PC-3 (cell line): ENCODE measurements around the gene ZEB2. TPM values are rescaled to one million over a fixed set of nuclear protein-coding genes. Genes with fewer than 3 reads are reported as not detected.

Source experiments
- ATAC-seq: fragments of 200-7000 bp; cut with Tn5 transposase; 2 replicates; pipeline ENCODE4 v1.9.1; 2020; ENCODE audit warnings: mild to moderate bottlenecking, moderate library complexity
- BruUV-seq: library from RNA; stranded (reverse); fragments of 400-500 nt; replicated peaks from 2 replicates; lab custom pipeline; 2021; lab: Mats Ljungman, UMichigan
- CTCF ChIA-PET: fragments of 300-600 bp; sonication (Branson Sonifier 250); formaldehyde crosslinking; loops from one replicate; lab custom pipeline; 2022; ENCODE audit warnings: antibody characterized with exemption; lab: Charles Lee
- POLR2A ChIA-PET: fragments of 300-600 bp; sonication (Branson Sonifier 250); formaldehyde crosslinking; loops from one replicate; lab custom pipeline; 2022; ENCODE audit warnings: antibody characterized with exemption; ENCODE audit not compliant: unreplicated experiment; lab: Charles Lee
- DNase-seq: peaks from one replicate; pipeline ENCODE4 v3.0.0-alpha.2; 2015
- H2AFZ ChIP-seq: fragments of 300-600 bp; sonication (generic); 2 replicates; pipeline ENCODE4 v1.6.0; 2016; ENCODE audit warnings: antibody characterized with exemption, low read length
- H3F3A ChIP-seq: fragments of 300-600 bp; sonication (generic); one replicate; pipeline ENCODE4 v1.6.0; 2017; ENCODE audit warnings: antibody characterized with exemption, low read length, control low read depth, mild to moderate bottlenecking; ENCODE audit not compliant: unreplicated experiment
- H3K27ac ChIP-seq: fragments of 300-600 bp; sonication (generic); 2 replicates; pipeline ENCODE4 v1.5.1; 2016; ENCODE audit warnings: mild to moderate bottlenecking, low read length
- H3K27me3 ChIP-seq: fragments of 300-600 bp; sonication (generic); 2 replicates; pipeline ENCODE4 v1.6.1; 2016; ENCODE audit warnings: low read length, mixed read lengths
- H3K36me3 ChIP-seq: fragments of 300-600 bp; sonication (generic); 2 replicates; pipeline ENCODE4 v1.6.1; 2016; ENCODE audit warnings: low read depth, mixed run types, low read length, mixed read lengths
- H3K4me1 ChIP-seq: fragments of 300-600 bp; sonication (generic); 2 replicates; pipeline ENCODE4 v1.5.1; 2016; ENCODE audit warnings: low read length; ENCODE audit not compliant: insufficient read depth
- H3K4me2 ChIP-seq: fragments of 300-600 bp; sonication (generic); 2 replicates; pipeline ENCODE4 v1.6.0; 2016; ENCODE audit warnings: low read length
- H3K4me3 ChIP-seq: fragments of 300-600 bp; sonication (generic); 2 replicates; pipeline ENCODE4 v1.5.1; 2016; ENCODE audit warnings: mild to moderate bottlenecking, low read length, mixed read lengths
- H3K79me2 ChIP-seq: fragments of 300-600 bp; sonication (generic); 2 replicates; pipeline ENCODE4 v1.6.1; 2017; ENCODE audit warnings: low read length, mixed read lengths
- H3K9ac ChIP-seq: fragments of 300-600 bp; sonication (generic); 2 replicates; pipeline ENCODE4 v1.6.0; 2016; ENCODE audit warnings: mild to moderate bottlenecking, low read length
- H3K9me2 ChIP-seq: fragments of 300-600 bp; sonication (generic); replicated peaks from 2 replicates; pipeline ENCODE4 v1.6.1; 2016; ENCODE audit warnings: mixed run types, low read length, mixed read lengths
- H3K9me3 ChIP-seq: fragments of 300-600 bp; sonication (generic); 2 replicates; pipeline ENCODE4 v1.6.1; 2016; ENCODE audit warnings: low read length, mixed read lengths
- H4K20me1 ChIP-seq: fragments of 300-600 bp; sonication (generic); 2 replicates; pipeline ENCODE4 v1.6.1; 2016; ENCODE audit warnings: low read length, mixed read lengths
- EZH2 ChIP-seq: fragments of 300-600 bp; sonication (generic); IDR thresholded peaks from one replicate; pipeline ENCODE4 v1.6.1; 2017; ENCODE audit warnings: antibody characterized with exemption, mild to moderate bottlenecking, low read length; ENCODE audit not compliant: unreplicated experiment
- EZH2phosphoT487 ChIP-seq: fragments of 300-600 bp; sonication (generic); IDR thresholded peaks from 2 replicates; pipeline ENCODE4 v1.6.1; 2018; ENCODE audit warnings: mild to moderate bottlenecking, antibody characterized with exemption, low read length, borderline replicate concordance
- intact Hi-C: fragments of 100-400 bp; cut with micrococcal nuclease; formaldehyde crosslinking; loops from 2 replicates; pipeline ENCODE4 v1.9.0; 2023
- total RNA-seq: library from RNA; depleted of rRNA; stranded (reverse); fragments of >200 nt; gene quantifications from 2 replicates; pipeline ENCODE4 v1.2.3, GENCODE V29; 2014
- TF ChIP-seq, protein P1 (sequence below): fragments of 300-600 bp; sonication (generic); conservative IDR thresholded peaks from 2 replicates; pipeline ENCODE4 v1.5.1; 2017; ENCODE audit warnings: antibody characterized with exemption, low read depth, mild to moderate bottlenecking, low read length

Gene ZEB2
- total RNA-seq, 1 experiment from 2014 or later, result 1.1 TPM

DNA sequence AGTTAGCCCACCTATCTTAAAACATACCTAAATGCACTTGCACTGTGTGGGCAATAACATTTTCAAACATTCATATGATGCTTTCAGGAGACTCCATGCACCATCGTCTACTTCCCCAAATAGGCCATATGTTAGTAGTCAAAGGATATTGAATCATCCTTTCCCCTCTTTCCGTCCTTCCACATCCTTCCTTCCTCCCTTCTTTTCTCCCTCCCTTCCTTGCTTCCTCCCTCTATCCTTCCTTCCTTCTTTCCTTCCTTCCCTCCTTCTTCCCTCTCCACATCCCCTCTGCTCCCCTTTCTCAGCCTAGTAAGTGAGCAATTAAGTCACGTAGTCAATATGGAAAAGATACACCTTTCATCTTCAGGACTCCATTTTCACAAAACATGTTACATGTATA is 73.8 kb downstream of the ZEB2 start:
- Histone ChIP-seq H3K27me3 (no peaks in the 10 kb centered on the region), H3K27ac (no peak overlapping the region), H3F3A (no peaks in the 10 kb centered on the region), H3K36me3 (no peaks in the 10 kb centered on the region), H3K4me2 (no peak overlapping the region), H3K4me1 (no peaks in the 10 kb centered on the region), H3K9ac (no peak overlapping the region), H3K4me3 (no peak overlapping the region), H3K9me3 (no peaks in the 10 kb centered on the region), H3K79me2 (no peaks in the 10 kb centered on the region), H3K9me2 (no peaks in the 10 kb centered on the region), H2AFZ (no peak overlapping the region), H4K20me1 (no peaks in the 10 kb centered on the region)
- CTCF ChIA-PET, result no interaction called here
- POLR2A ChIA-PET, result no interaction called here
- no peak for DNase-seq
- no TSS peak for BruUV-seq
- TF ChIP-seq, protein P1, sequence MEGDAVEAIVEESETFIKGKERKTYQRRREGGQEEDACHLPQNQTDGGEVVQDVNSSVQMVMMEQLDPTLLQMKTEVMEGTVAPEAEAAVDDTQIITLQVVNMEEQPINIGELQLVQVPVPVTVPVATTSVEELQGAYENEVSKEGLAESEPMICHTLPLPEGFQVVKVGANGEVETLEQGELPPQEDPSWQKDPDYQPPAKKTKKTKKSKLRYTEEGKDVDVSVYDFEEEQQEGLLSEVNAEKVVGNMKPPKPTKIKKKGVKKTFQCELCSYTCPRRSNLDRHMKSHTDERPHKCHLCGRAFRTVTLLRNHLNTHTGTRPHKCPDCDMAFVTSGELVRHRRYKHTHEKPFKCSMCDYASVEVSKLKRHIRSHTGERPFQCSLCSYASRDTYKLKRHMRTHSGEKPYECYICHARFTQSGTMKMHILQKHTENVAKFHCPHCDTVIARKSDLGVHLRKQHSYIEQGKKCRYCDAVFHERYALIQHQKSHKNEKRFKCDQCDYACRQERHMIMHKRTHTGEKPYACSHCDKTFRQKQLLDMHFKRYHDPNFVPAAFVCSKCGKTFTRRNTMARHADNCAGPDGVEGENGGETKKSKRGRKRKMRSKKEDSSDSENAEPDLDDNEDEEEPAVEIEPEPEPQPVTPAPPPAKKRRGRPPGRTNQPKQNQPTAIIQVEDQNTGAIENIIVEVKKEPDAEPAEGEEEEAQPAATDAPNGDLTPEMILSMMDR, result no peak
- TF ChIP-seq EZH2 (no peak), EZH2phosphoT487 (no peak)
- intact Hi-C loops, result no loop called here
- ATAC-seq, result no peak

GRCh38 chr2:144445196-144445595 is 74.7 kb downstream of the ZEB2 start:
- DNase-seq (no peak), ATAC-seq (no peak)
- POLR2A ChIA-PET, result no interaction called here
- Histone ChIP-seq H2AFZ (no peak overlapping the region), H3K9me2 (no peaks in the 10 kb centered on the region), H3K27ac (no peak overlapping the region), H4K20me1 (no peaks in the 10 kb centered on the region), H3K79me2 (no peaks in the 10 kb centered on the region), H3K4me3 (no peak overlapping the region), H3K36me3 (no peaks in the 10 kb centered on the region), H3K27me3 (no peaks in the 10 kb centered on the region), H3K4me2 (no peak overlapping the region), H3K4me1 (no peaks in the 10 kb centered on the region), H3K9me3 (no peaks in the 10 kb centered on the region), H3K9ac (no peak overlapping the region), H3F3A (no peaks in the 10 kb centered on the region)
- TF ChIP-seq, protein P1, result no peak
- TF ChIP-seq EZH2phosphoT487, result no peak
- CTCF ChIA-PET, result no interaction called here
- intact Hi-C loops, result no loop called here
- BruUV-seq, result no TSS peak

- TF ChIP-seq, protein P1, result no peak
- TF ChIP-seq EZH2phosphoT487 (no peak), EZH2 (no peak)
- Histone ChIP-seq H3K4me3 (no peak overlapping the region), H3K9me2 (no peaks in the 10 kb centered on the region), H3K79me2 (no peaks in the 10 kb centered on the region), H3K27me3 (no peaks in the 10 kb centered on the region), H3K36me3 (no peaks in the 10 kb centered on the region), H3K4me2 (no peak overlapping the region), H3K9ac (no peak overlapping the region), H2AFZ (no peak overlapping the region), H3F3A (no peaks in the 10 kb centered on the region), H3K4me1 (no peaks in the 10 kb centered on the region), H3K9me3 (no peaks in the 10 kb centered on the region), H3K27ac (no peak overlapping the region), H4K20me1 (no peaks in the 10 kb centered on the region)
- BruUV-seq, result no TSS peak
- intact Hi-C loops, result no loop called here
- no peak for ATAC-seq
- DNase-seq, result no peak
- ChIA-PET POLR2A (no interaction called here), CTCF (no interaction called here)
These were observed 75.8 kb downstream of the ZEB2 start for GRCh38 chr2:144443837-144444817.
